NCI-H1694 treated with DMSO at 0.1 percent for 48 hours (cell line): ENCODE data around the gene ATP6V1E1.
"Not testable (repeated sequence)": the region's sequence is repeated elsewhere in the genome, so short reads cannot be mapped to it uniquely, and the experiment has no call there.

Experiments used
- DNase-seq: peaks from one replicate; lab custom pipeline; 2025; lab: John Stamatoyannopoulos, UW

Gene ATP6V1E1

DNA sequence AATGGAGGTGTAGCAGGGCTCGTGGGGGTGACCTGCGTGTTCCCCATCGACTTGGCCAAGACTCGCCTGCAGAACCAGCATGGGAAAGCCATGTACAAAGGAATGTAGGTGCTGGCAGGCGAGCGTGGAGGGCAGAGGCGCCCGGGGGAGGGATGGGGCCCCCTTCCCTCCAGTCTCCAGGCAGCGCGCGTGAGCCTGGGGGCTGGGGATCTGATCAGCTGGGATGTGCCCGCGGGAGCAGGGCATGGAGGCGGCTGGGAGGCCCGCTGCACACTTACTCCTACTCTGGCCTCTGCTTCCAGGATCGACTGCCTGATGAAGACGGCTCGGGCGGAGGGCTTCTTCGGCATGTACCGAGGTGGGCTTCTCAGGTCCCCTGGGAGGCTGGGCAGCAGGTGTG lies 47.5 kb downstream of the ATP6V1E1 start:
- DNase-seq: no peak

- DNase-seq: no peak
Measured at GRCh38 chr22:17580441-17581031, 48.0 kb downstream of the ATP6V1E1 start.

- no peak for DNase-seq
Measured at GRCh38 chr22:17579535-17579981, 49.0 kb downstream of the ATP6V1E1 start.

- no peak for DNase-seq
Measured at GRCh38 chr22:17578136-17578754, 50.3 kb downstream of the ATP6V1E1 start.

DNA sequence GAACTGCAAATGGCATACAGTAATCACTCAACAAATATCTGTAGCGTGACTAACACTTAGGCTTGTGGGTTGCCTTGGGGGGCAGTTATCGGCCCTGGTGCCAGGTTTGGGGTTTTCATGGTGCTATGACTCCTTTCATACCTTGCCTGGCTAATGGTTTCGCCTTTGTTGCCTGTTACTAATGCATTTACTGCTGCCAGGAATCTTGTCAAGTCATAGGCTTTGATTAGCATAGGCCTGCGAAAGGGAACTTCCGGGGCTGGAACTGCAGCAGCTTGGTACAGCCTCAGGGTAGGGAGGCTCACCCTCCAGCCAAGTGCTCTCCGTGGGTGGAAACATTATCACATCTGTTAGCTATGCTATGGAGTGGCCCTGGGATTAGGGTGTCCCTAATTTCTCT lies 52.1 kb downstream of the ATP6V1E1 start:
- DNase-seq: no peak

DNA sequence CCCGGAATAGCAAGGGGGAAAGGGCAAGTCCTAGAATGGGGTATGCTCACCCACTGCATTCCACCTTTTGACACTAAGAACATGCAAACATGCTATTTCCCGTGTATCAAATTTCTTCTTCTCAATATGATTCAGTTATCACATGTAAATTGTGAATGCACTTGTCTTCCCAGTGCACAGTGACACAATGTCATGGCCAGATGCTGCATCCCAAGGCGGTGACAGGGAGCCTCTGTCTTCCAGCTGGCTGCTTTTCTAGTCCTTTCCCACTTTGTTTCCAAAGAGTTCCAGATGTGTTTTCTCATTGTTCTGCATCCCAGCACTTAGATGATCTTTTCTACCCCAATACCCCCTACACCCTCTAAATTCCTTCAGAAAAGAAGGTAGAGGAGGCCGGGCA lies 52.9 kb downstream of the ATP6V1E1 start:
- no peak for DNase-seq

GRCh38 chr22:17575151-17575550 lies 53.4 kb downstream of the ATP6V1E1 start:
- DNase-seq: no peak

- DNase-seq: no peak
Measured at GRCh38 chr22:17570851-17571631, 57.5 kb downstream of the ATP6V1E1 start.

- no peak for DNase-seq
Measured at GRCh38 chr22:17569971-17570511, 58.5 kb downstream of the ATP6V1E1 start.

DNA sequence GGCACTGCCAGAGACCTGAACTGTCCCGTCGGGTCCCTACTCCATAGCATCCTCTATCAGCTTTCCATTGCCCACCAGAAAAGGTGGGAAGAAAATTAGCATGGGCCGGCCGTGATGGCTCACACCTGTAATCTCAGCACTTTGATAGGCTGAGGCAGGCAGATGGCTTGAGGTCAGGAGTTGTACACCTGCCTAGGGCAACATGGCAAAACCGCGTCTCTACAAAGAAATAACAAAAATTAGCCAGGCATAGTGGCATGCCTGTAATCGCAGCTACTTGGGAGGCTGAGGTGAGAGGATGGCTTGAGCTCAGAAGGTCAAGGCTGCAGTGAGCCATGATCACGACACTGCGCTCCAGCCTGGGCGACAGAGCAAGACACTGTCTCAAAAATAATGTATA lies 61.8 kb downstream of the ATP6V1E1 start:
- DNase-seq: no peak

DNA sequence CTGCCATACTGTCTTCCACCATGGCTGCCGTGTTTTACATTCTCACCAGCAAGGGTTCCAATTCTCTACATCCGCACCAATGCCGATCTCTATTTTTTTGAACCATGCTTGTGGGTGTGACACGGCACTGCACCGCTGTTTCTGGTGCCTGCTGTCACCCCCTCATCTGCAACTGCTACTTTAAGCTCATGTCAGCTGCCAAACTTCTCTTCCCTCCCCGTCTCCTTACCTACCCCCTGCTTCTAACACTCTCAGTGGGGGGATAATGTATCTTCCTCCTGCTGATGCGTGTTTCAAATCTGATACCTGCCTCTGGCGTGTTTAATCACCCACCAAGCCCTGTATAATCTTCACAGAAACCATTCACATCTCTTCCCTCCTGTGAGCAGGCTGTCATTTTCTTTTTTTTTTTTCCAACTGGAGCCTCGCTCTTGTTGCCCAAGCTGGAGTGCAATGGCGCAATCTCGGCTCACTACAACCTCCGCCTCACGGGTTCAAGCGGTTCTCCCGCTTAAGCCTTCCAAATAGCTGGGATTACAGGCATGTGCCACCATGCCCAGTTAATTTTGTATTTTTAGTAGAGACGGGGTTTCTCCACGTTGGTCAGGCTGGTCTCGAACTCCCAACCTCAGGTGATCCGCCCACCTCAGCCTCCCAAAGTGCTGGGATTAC lies 62.4 kb downstream of the ATP6V1E1 start:
- DNase-seq: not testable (repeated sequence)

GRCh38 chr22:17563936-17564391 lies 64.6 kb downstream of the ATP6V1E1 start:
- DNase-seq: no peak

- DNase-seq: no peak
Measured at GRCh38 chr22:17562906-17563870, 65.4 kb downstream of the ATP6V1E1 start, which contains the start of gene SLC25A18. TSS of gene SLC25A18 (plus strand) at chr22:17563498. CDS start at chr22:17579945, 16,447 bp downstream.

DNA sequence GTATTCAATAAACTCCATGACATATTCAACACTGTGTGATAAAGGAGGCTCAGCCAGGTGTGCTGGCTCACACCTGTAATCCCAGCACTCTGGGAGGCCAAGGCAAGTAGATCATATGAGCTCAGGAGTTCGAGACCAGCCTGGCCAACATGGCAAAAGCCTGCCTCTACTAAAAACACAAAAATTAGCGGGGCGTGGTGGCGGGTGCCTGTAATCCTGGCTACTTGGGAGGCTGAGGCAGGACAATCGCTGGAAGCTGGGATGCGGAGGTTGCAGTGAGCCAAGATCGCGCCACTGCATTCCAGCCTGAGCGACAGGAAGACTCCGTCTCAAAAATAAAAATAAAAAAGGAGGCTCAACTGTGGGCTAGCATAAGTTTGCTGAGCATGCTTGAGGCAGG lies 69.4 kb downstream of the ATP6V1E1 start:
- no peak for DNase-seq

GRCh38 chr22:17554814-17555213 lies 73.7 kb downstream of the ATP6V1E1 start:
- no peak for DNase-seq

DNA sequence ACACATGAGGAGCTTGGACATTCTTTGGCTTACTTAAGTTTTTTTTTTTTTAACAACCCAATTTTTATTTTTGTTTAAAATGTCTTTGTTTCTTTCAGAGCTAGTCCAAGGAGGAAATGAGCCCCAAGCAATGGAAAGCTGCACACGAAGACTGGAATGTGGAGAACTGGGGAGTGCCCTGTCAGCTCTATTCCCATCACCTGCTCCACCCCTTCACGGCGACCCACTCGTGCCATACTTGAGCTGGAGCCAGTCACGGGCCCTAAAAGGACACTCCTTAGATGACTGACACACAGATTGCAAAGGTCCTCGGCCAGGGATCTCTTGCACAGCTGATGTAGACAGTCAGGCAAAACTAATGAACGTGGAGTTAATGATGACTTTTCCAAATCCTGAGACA lies 75.8 kb downstream of the ATP6V1E1 start:
- no peak for DNase-seq

GRCh38 chr22:17549655-17550054 lies 78.9 kb downstream of the ATP6V1E1 start:
- no peak for DNase-seq

GRCh38 chr22:17549183-17549582 lies 79.4 kb downstream of the ATP6V1E1 start:
- DNase-seq: no peak

- DNase-seq: no peak
Measured at GRCh38 chr22:17548756-17549035, 79.9 kb downstream of the ATP6V1E1 start.

- no peak for DNase-seq
Measured at GRCh38 chr22:17548010-17548755, 80.4 kb downstream of the ATP6V1E1 start.
